B cell (primary cell): Measurements from ENCODE around the gene PDZD2. TPM values are rescaled to one million over a fixed set of nuclear protein-coding genes. Genes with fewer than 3 reads are reported as not detected.

Experiments
- ATAC-seq: fragments of 200-7000 bp; cut with Tn5 transposase; one replicate; pipeline ENCODE4 v1.10.0; 2021; ENCODE audit warnings: low read depth, mild to moderate bottlenecking, moderate number of reproducible peaks, moderate library complexity
- CTCF ChIA-PET: fragments of 350-600 bp; sonication (Branson Sonifier 250); formaldehyde crosslinking; loops from one replicate; lab custom pipeline; 2021; ENCODE audit warnings: antibody characterized with exemption, inconsistent platforms; lab: Charles Lee
- POLR2A ChIA-PET: fragments of 350-600 bp; sonication (Branson Sonifier 250); formaldehyde crosslinking; loops from one replicate; lab custom pipeline; 2021; ENCODE audit warnings: antibody characterized with exemption; lab: Charles Lee
- DNase-seq: peaks from one replicate; pipeline ENCODE4 v3.0.0; 2013
- H2AFZ ChIP-seq: 2 replicates; pipeline ENCODE4 v1.6.1; 2012; ENCODE audit warnings: mild to moderate bottlenecking, low read depth, low read length; ENCODE audit not compliant: insufficient read depth, poor library complexity, severe bottlenecking
- H3K27ac ChIP-seq, 2 donors: 1 replicate in 1 of 2; 2 replicates in 1 of 2; pipeline ENCODE4 v1.5.1; 2012 to 2013; ENCODE audit warnings: low read length in 2 of 2, mild to moderate bottlenecking in 2 of 2, moderate library complexity in 1 of 2
- H3K27me3 ChIP-seq, 4 experiments: fragments of 200-600 bp in 1 of 4; sonication (generic) in 1 of 4; replicated peaks in 1 of 4; 1 replicate in 2 of 4; 2 replicates in 2 of 4; pipeline versions ENCODE4 v1.6.1 to v1.7.0; 2013 to 2016; ENCODE audit warnings: low read length in 3 of 4, mild to moderate bottlenecking in 2 of 4, mixed read lengths in 1 of 4, moderate library complexity in 1 of 4; ENCODE audit not compliant: insufficient read depth in 4 of 4, control insufficient read depth in 3 of 4; ENCODE audit errors: control extremely low read depth in 1 of 4
- H3K36me3 ChIP-seq, 2 experiments: replicated peaks in 1 of 2; 1 replicate in 1 of 2; 2 replicates in 1 of 2; pipeline versions ENCODE4 v1.6.1 to v1.7.1; 2013; ENCODE audit warnings: low read length in 1 of 2; ENCODE audit not compliant: insufficient read depth in 2 of 2, control insufficient read depth in 1 of 2; ENCODE audit errors: control extremely low read depth in 1 of 2, extremely low read depth in 1 of 2
- H3K4me1 ChIP-seq, 2 donors: fragments of 200-600 bp in 1 of 2; sonication (generic) in 1 of 2; 1 replicate in 1 of 2; 2 replicates in 1 of 2; pipeline versions ENCODE4 v1.5.1 to v1.6.1; 2013 to 2017; ENCODE audit warnings: low read length in 2 of 2; ENCODE audit not compliant: control insufficient read depth in 2 of 2, insufficient read depth in 2 of 2
- H3K4me2 ChIP-seq: replicated peaks from 2 replicates; pipeline ENCODE3; 2012; ENCODE audit warnings: mild to moderate bottlenecking, low read depth, low read length; ENCODE audit not compliant: poor library complexity, severe bottlenecking
- H3K4me3 ChIP-seq, 5 experiments: fragments of 200-600 bp in 1 of 5; sonication (generic) in 1 of 5; 1 replicate in 3 of 5; 2 replicates in 2 of 5; pipeline versions ENCODE4 v1.5.1 to v1.7.0; 2011 to 2016; ENCODE audit warnings: low read length in 4 of 5, mild to moderate bottlenecking in 4 of 5, low read depth in 2 of 5, control low read depth in 1 of 5, moderate library complexity in 1 of 5; ENCODE audit not compliant: insufficient read depth in 1 of 5; ENCODE audit errors: control extremely low read depth in 1 of 5, extremely low read depth in 1 of 5
- H3K79me2 ChIP-seq: fragments of 200-600 bp; sonication (generic); one replicate; pipeline ENCODE4 v1.6.0; 2016; ENCODE audit warnings: low read length; ENCODE audit not compliant: control insufficient read depth, insufficient read depth
- H3K9ac ChIP-seq: fragments of 200-600 bp; sonication (generic); 2 replicates; pipeline ENCODE4 v1.6.1; 2017; ENCODE audit warnings: mild to moderate bottlenecking, low read length, moderate library complexity
- H3K9me3 ChIP-seq, 3 donors: one replicate each; pipeline versions ENCODE4 v1.6.1 to v1.7.1; 2013; ENCODE audit warnings: low read length in 2 of 3; ENCODE audit not compliant: control insufficient read depth in 2 of 3, insufficient read depth in 1 of 3; ENCODE audit errors: control extremely low read depth in 1 of 3
- H4K20me1 ChIP-seq: 2 replicates; pipeline ENCODE4 v1.6.0; 2012; ENCODE audit warnings: mild to moderate bottlenecking, low read length; ENCODE audit not compliant: insufficient read depth, control insufficient read depth, poor library complexity, severe bottlenecking
- H3K27ac Mint-ChIP-seq: one replicate; pipeline ENCODE4 v1.8.0; 2021; ENCODE audit warnings: mixed read lengths
- H3K27me3 Mint-ChIP-seq: one replicate; pipeline ENCODE4 v1.8.0; 2021; ENCODE audit warnings: mixed read lengths
- H3K4me1 Mint-ChIP-seq: one replicate; pipeline ENCODE4 v1.8.0; 2021; ENCODE audit warnings: mixed read lengths
- H3K4me3 Mint-ChIP-seq: one replicate; pipeline ENCODE4 v1.8.0; 2021; ENCODE audit warnings: mixed read lengths
- H3K9me3 Mint-ChIP-seq: one replicate; pipeline ENCODE4 v1.8.0; 2022; ENCODE audit warnings: mixed read lengths; ENCODE audit not compliant: insufficient read depth
- CTCF ChIP-seq: fragments of 200-600 bp; IDR thresholded peaks from one replicate; pipeline ENCODE4 v1.8.0; 2022; ENCODE audit warnings: antibody characterized with exemption, mild to moderate bottlenecking
- EZH2 ChIP-seq: IDR thresholded peaks from 2 replicates; pipeline ENCODE4 v1.6.1; 2012; ENCODE audit warnings: borderline replicate concordance, low read depth, mild to moderate bottlenecking, moderate library complexity, low read length; ENCODE audit not compliant: insufficient read depth, poor library complexity, severe bottlenecking
- WGBS: methylation state at CpG from one replicate; pipeline ENCODE4 v1.1.5; 2013; ENCODE audit warnings: missing lambda C conversion rate; ENCODE audit not compliant: insufficient coverage; 5-methylcytosine and 5-hydroxymethylcytosine counted together
- intact Hi-C: fragments of 100-400 bp; cut with micrococcal nuclease; formaldehyde crosslinking; loops from one replicate; pipeline ENCODE4 v1.10.0; 2022
- polyA plus RNA-seq: library from polyadenylated mRNA; depleted of rRNA; stranded (reverse); fragments of >200 nt; gene quantifications from 2 replicates; pipeline ENCODE4 v1.2.3, GENCODE V29; 2012
- total RNA-seq, 2 donors: library from RNA; stranded (reverse); fragments of 120-200 nt in 1 of 2; gene quantifications; 1 replicate in 1 of 2; 2 replicates in 1 of 2; pipeline versions ENCODE4 v1.2.3 to v1.2.4, GENCODE V29; 2013 to 2022

Gene PDZD2
- total and polyA plus RNA-seq, 2 donors (not counting 1 experiment from before 2014, with no cell fraction given): not detected

- ATAC-seq: no peak
- no peak overlapping the region for H3K27ac Mint-ChIP-seq
Observed at GRCh38 chr5:32088214-32088613, 449.3 kb downstream of the PDZD2 start.

More at GRCh38 chr5:32088214-32088613, 449.3 kb downstream of the PDZD2 start:
- POLR2A ChIA-PET: no interaction called here
- DNase-seq: no peak
- Histone ChIP-seq H3K36me3 (no peaks in the 10 kb centered on the region), H3K79me2 (no peaks in the 10 kb centered on the region), H3K27me3 (no peaks in the 10 kb centered on the region), H3K4me3 (no peak overlapping the region), H2AFZ (no peak overlapping the region), H3K9ac (no peak overlapping the region), H3K27ac (no peak overlapping the region), H3K4me2 (no peak overlapping the region), H4K20me1 (no peaks in the 10 kb centered on the region), H3K4me1 (peaks cover 0 to 4% of the 10 kb centered on the region in 2 donors), H3K9me3 (no peaks in the 10 kb centered on the region)
- CTCF ChIA-PET: no interaction called here
- Mint-ChIP-seq H3K4me3 (no peak overlapping the region), H3K27me3 (no peaks in the 10 kb centered on the region), H3K4me1 (peaks cover 4% of the 10 kb centered on the region), H3K9me3 (no peaks in the 10 kb centered on the region)
- no peak for TF ChIP-seq EZH2
- TF ChIP-seq CTCF: no peak
- 92% methylated on average over 12 of the region's 12 CpGs for WGBS
- intact Hi-C loops: no loop called here
